Liver (tissue), 9 donors: ENCODE measurements around the gene KLK12. TPM values are rescaled to one million over a fixed set of nuclear protein-coding genes. Genes with fewer than 3 reads are reported as not detected.

Source experiments
- DNase-seq: peaks from one replicate; pipeline ENCODE4 v3.0.0-alpha.2; 2017; ENCODE audit warnings: low spot score
- H3K27ac ChIP-seq, 2 donors: one replicate each; pipeline ENCODE4 v1.7.0; 2013; ENCODE audit warnings: inconsistent platforms in 2 of 2, low read length in 2 of 2, control low read depth in 1 of 2, low read depth in 1 of 2, mild to moderate bottlenecking in 1 of 2
- H3K27me3 ChIP-seq, 4 donors: one replicate each; pipeline versions ENCODE4 v1.6.1 to v1.7.0; 2013; ENCODE audit warnings: low read length in 3 of 4, inconsistent platforms in 1 of 4, mild to moderate bottlenecking in 1 of 4, moderate library complexity in 1 of 4; ENCODE audit not compliant: control insufficient read depth in 4 of 4, insufficient read depth in 4 of 4
- H3K36me3 ChIP-seq, 4 donors: one replicate each; pipeline versions ENCODE4 v1.6.1 to v1.7.0; 2013; ENCODE audit warnings: low read length in 3 of 4, mild to moderate bottlenecking in 3 of 4, low read depth in 1 of 4, moderate library complexity in 1 of 4; ENCODE audit not compliant: control insufficient read depth in 4 of 4, insufficient read depth in 3 of 4
- H3K4me1 ChIP-seq, 4 donors: one replicate each; pipeline versions ENCODE4 v1.6.1 to v1.7.0; 2013; ENCODE audit warnings: low read length in 3 of 4, mild to moderate bottlenecking in 3 of 4, moderate library complexity in 1 of 4; ENCODE audit not compliant: control insufficient read depth in 4 of 4, insufficient read depth in 4 of 4
- H3K4me3 ChIP-seq, 3 donors: one replicate each; pipeline versions ENCODE4 v1.6.1 to v1.7.0; 2013; ENCODE audit warnings: low read length in 3 of 3, control low read depth in 1 of 3, low read depth in 1 of 3, mild to moderate bottlenecking in 1 of 3
- H3K9ac ChIP-seq, 2 donors: one replicate each; pipeline ENCODE4 v1.7.0; 2013; ENCODE audit warnings: low read length in 2 of 2, mild to moderate bottlenecking in 2 of 2, moderate library complexity in 2 of 2, control low read depth in 1 of 2, low read depth in 1 of 2
- H3K9me3 ChIP-seq, 4 donors: one replicate each; pipeline versions ENCODE4 v1.6.1 to v1.7.0; 2013; ENCODE audit warnings: low read length in 3 of 4; ENCODE audit not compliant: control insufficient read depth in 4 of 4
- FOXA1 ChIP-seq: IDR thresholded peaks from 2 replicates; pipeline ENCODE4 v1.6.1; 2016; ENCODE audit warnings: antibody characterized with exemption
- FOXA2 ChIP-seq: IDR thresholded peaks from 2 replicates; pipeline ENCODE4 v1.6.1; 2016; ENCODE audit warnings: antibody characterized with exemption
- GABPA ChIP-seq, 2 donors: IDR thresholded peaks in 1 of 2; conservative IDR thresholded peaks in 1 of 2; 2 replicates each; pipeline ENCODE4 v1.6.1; 2016; ENCODE audit warnings: antibody characterized with exemption in 2 of 2, mild to moderate bottlenecking in 1 of 2, moderate library complexity in 1 of 2
- HNF4G ChIP-seq: IDR thresholded peaks from 2 replicates; pipeline ENCODE4 v1.6.1; 2016; ENCODE audit warnings: antibody characterized with exemption
- JUND ChIP-seq, 2 donors: IDR thresholded peaks; 2 replicates each; pipeline ENCODE4 v1.6.1; 2016; ENCODE audit warnings: antibody characterized with exemption in 2 of 2
- NR2F2 ChIP-seq: IDR thresholded peaks from 2 replicates; pipeline ENCODE4 v1.6.1; 2016; ENCODE audit warnings: antibody characterized with exemption
- RAD21 ChIP-seq, 2 donors: IDR thresholded peaks; 2 replicates each; pipeline ENCODE4 v1.6.1; 2016; ENCODE audit warnings: antibody characterized with exemption in 2 of 2, mild to moderate bottlenecking in 2 of 2
- SP1 ChIP-seq: IDR thresholded peaks from 2 replicates; pipeline ENCODE4 v1.6.1; 2018; ENCODE audit warnings: antibody characterized with exemption, mild to moderate bottlenecking
- TAF1 ChIP-seq: conservative IDR thresholded peaks from 2 replicates; pipeline ENCODE4 v1.6.1; 2016; ENCODE audit warnings: antibody characterized with exemption, mild to moderate bottlenecking
- YY1 ChIP-seq: IDR thresholded peaks from 2 replicates; pipeline ENCODE4 v1.6.1; 2016; ENCODE audit warnings: antibody characterized with exemption, mild to moderate bottlenecking
- WGBS: extraction: QIAGEN DNeasy Blood & Tissue Kit; methylation state at CpG from one replicate; pipeline ENCODE4 v1.1.7; 2013; 5-methylcytosine and 5-hydroxymethylcytosine counted together
- polyA plus RNA-seq, 2 donors: library from polyadenylated mRNA; stranded (reverse) in 1 of 2; unstranded in 1 of 2; fragments of 200-250 nt in 1 of 2; fragments of >200 nt in 1 of 2; fragmentation: Nextera tagmentation in 1 of 2; extraction: Ambion mirVana in 1 of 2; gene quantifications; one replicate each; pipeline versions ENCODE4 v1.2.1 to v1.2.3, GENCODE V29; 2013 to 2015
- total RNA-seq, 2 donors: library from RNA; depleted of rRNA; stranded (reverse); fragments of >200 nt; gene quantifications; one replicate each; pipeline ENCODE4 v1.2.3, GENCODE V29; 2014
- TF ChIP-seq, protein P1 (sequence below): IDR thresholded peaks from 2 replicates; pipeline ENCODE4 v1.6.1; 2016; ENCODE audit warnings: antibody characterized with exemption
- TF ChIP-seq, protein P2 (sequence below): IDR thresholded peaks from 2 replicates; pipeline ENCODE4 v1.6.1; 2016; ENCODE audit warnings: antibody characterized with exemption, mild to moderate bottlenecking
- TF ChIP-seq, protein P3 (sequence below): IDR thresholded peaks from 2 replicates; pipeline ENCODE4 v1.6.1; 2016; ENCODE audit warnings: antibody characterized with exemption
- TF ChIP-seq, protein P4 (sequence below): fragments of 150-350 bp; IDR thresholded peaks from 2 replicates; pipeline ENCODE4 v1.5.1; 2017; ENCODE audit warnings: improper control_type of control experiment, low read depth, low read length; ENCODE audit not compliant: missing input control
- TF ChIP-seq, protein P5 (sequence below): IDR thresholded peaks from 2 replicates; pipeline ENCODE4 v1.6.1; 2016; ENCODE audit warnings: antibody characterized with exemption
- donor health status: healthy.
- donor health status: healthy.
- donor health status: healthy.
- donor health status: healthy.
- donor health status: healthy.

KLK12 gene
- total and polyA plus RNA-seq, 4 donors: not detected

DNA sequence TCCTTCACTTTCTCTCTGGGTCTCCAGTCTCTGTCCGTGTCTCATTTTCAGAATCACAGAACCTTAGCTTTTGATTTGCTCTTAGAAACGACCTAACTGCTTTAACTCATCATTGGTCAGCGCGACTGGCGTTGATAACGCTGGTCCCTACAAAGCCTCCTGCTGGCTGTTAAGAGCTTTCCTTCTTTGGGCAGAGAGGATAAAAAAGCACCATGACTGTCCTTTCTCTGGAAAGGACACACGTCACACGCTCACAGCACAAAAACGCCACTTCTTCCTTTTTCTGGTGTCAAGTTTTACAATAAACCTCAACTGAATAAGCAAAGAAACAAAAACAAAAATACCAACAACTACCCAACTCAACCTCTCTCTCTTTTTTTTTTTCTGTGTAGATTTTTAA lies 1.7 kb upstream of the KLK12 start (continued):
- TF ChIP-seq NR2F2: no peak
- TF ChIP-seq, protein P1, sequence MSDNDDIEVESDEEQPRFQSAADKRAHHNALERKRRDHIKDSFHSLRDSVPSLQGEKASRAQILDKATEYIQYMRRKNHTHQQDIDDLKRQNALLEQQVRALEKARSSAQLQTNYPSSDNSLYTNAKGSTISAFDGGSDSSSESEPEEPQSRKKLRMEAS: no peak
- no peak for TF ChIP-seq YY1

DNA sequence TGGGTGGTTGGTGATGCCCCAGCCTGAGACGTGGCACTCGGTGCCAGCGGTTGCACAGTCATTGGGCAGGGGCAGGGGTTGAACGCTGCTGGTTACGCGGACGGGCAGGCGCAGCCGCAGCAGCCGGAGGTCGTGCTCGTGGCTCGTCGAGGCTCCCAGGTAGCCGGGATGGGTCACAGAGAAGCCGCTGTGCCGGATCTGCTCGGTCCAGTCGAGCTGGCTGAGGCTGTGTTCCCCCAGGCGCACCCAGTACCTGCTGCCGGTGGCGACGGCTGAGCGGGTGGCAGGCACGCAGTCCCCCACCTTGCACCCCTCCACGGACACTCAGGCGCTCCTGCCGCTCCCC lies 2.9 kb downstream of the KLK12 start:
- no peak overlapping the region for H3K4me3 ChIP-seq
- H3K27me3 ChIP-seq: peaks cover 0 to 4% (median 0%) of the 10 kb centered on the region in 4 donors
- WGBS: 92% methylated on average over 28 of the region's 28 CpGs

More for the DNA sequence above, 2.9 kb downstream of the KLK12 start:
- Histone ChIP-seq H3K27ac (no peak overlapping the region), H3K9me3 (peaks cover 0 to 3% (median 0%) of the 10 kb centered on the region in 4 donors), H3K36me3 (no peaks in the 10 kb centered on the region), H3K4me1 (no peaks in the 10 kb centered on the region), H3K9ac (no peak overlapping the region)
- TF ChIP-seq, protein P2, sequence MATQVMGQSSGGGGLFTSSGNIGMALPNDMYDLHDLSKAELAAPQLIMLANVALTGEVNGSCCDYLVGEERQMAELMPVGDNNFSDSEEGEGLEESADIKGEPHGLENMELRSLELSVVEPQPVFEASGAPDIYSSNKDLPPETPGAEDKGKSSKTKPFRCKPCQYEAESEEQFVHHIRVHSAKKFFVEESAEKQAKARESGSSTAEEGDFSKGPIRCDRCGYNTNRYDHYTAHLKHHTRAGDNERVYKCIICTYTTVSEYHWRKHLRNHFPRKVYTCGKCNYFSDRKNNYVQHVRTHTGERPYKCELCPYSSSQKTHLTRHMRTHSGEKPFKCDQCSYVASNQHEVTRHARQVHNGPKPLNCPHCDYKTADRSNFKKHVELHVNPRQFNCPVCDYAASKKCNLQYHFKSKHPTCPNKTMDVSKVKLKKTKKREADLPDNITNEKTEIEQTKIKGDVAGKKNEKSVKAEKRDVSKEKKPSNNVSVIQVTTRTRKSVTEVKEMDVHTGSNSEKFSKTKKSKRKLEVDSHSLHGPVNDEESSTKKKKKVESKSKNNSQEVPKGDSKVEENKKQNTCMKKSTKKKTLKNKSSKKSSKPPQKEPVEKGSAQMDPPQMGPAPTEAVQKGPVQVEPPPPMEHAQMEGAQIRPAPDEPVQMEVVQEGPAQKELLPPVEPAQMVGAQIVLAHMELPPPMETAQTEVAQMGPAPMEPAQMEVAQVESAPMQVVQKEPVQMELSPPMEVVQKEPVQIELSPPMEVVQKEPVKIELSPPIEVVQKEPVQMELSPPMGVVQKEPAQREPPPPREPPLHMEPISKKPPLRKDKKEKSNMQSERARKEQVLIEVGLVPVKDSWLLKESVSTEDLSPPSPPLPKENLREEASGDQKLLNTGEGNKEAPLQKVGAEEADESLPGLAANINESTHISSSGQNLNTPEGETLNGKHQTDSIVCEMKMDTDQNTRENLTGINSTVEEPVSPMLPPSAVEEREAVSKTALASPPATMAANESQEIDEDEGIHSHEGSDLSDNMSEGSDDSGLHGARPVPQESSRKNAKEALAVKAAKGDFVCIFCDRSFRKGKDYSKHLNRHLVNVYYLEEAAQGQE: no peak
- no peak for TF ChIP-seq GABPA (IDR thresholded peaks at IDR 0.05 in 1 of 2, conservative IDR thresholded peaks at IDR 0.05 in 1 of 2)
- TF ChIP-seq RAD21 (IDR thresholded peaks at IDR 0.05): no peak
- TF ChIP-seq FOXA1: no peak
- TF ChIP-seq, protein P3, sequence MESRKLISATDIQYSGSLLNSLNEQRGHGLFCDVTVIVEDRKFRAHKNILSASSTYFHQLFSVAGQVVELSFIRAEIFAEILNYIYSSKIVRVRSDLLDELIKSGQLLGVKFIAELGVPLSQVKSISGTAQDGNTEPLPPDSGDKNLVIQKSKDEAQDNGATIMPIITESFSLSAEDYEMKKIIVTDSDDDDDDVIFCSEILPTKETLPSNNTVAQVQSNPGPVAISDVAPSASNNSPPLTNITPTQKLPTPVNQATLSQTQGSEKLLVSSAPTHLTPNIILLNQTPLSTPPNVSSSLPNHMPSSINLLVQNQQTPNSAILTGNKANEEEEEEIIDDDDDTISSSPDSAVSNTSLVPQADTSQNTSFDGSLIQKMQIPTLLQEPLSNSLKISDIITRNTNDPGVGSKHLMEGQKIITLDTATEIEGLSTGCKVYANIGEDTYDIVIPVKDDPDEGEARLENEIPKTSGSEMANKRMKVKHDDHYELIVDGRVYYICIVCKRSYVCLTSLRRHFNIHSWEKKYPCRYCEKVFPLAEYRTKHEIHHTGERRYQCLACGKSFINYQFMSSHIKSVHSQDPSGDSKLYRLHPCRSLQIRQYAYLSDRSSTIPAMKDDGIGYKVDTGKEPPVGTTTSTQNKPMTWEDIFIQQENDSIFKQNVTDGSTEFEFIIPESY: no peak
- TF ChIP-seq JUND (IDR thresholded peaks at IDR 0.05): no peak
- no peak for TF ChIP-seq FOXA2
- TF ChIP-seq SP1: no peak
- TF ChIP-seq, protein P4, sequence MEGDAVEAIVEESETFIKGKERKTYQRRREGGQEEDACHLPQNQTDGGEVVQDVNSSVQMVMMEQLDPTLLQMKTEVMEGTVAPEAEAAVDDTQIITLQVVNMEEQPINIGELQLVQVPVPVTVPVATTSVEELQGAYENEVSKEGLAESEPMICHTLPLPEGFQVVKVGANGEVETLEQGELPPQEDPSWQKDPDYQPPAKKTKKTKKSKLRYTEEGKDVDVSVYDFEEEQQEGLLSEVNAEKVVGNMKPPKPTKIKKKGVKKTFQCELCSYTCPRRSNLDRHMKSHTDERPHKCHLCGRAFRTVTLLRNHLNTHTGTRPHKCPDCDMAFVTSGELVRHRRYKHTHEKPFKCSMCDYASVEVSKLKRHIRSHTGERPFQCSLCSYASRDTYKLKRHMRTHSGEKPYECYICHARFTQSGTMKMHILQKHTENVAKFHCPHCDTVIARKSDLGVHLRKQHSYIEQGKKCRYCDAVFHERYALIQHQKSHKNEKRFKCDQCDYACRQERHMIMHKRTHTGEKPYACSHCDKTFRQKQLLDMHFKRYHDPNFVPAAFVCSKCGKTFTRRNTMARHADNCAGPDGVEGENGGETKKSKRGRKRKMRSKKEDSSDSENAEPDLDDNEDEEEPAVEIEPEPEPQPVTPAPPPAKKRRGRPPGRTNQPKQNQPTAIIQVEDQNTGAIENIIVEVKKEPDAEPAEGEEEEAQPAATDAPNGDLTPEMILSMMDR: no peak
- TF ChIP-seq YY1: no peak
- TF ChIP-seq NR2F2: no peak
- TF ChIP-seq TAF1: no peak
- TF ChIP-seq, protein P5, sequence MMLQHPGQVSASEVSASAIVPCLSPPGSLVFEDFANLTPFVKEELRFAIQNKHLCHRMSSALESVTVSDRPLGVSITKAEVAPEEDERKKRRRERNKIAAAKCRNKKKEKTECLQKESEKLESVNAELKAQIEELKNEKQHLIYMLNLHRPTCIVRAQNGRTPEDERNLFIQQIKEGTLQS: no peak
- no peak for TF ChIP-seq HNF4G
- TF ChIP-seq, protein P1: no peak
- DNase-seq: no peak
